GM21786 (cell line): ENCODE data around the gene NUP210.

ENCODE experiments used
- ATAC-seq: cut with Tn5 transposase; IDR thresholded peaks from one replicate; pipeline ENCODE4 v1.9.1; 2021; ENCODE audit not compliant: unreplicated experiment

The NUP210 gene

DNA sequence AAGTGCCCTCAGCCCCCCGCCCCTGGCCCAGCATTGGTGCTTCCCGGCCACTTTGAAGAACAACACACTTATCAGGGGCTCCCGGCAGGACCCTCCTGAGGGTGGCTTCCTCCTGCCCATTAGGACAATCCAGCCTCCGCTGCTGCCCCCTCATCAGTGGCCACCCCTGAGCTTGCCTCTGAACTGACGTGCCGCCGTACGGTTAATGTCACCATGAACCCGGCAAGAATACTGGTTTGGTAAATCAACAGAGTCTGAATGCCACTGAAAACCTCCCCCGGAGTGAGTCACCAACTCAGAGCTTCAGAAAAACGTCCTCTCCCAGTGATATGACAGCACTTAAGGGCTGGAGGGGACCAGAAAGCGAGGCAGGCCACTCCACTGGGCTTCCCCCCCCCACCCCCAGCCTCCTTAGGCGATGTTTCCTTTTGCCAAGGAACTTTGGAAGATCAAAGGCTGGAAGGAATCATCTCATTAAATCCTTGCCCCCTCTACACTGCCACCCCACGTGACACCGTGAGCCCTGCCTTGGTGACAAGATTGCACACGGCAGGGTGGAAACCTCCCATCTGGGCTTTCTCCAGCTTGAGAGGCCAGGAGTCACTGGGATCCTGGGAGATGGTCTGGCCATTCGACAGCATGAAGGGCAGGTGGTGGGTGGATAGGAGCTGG, 142.1 kb downstream of the NUP210 start:
- ATAC-seq = no peak

DNA sequence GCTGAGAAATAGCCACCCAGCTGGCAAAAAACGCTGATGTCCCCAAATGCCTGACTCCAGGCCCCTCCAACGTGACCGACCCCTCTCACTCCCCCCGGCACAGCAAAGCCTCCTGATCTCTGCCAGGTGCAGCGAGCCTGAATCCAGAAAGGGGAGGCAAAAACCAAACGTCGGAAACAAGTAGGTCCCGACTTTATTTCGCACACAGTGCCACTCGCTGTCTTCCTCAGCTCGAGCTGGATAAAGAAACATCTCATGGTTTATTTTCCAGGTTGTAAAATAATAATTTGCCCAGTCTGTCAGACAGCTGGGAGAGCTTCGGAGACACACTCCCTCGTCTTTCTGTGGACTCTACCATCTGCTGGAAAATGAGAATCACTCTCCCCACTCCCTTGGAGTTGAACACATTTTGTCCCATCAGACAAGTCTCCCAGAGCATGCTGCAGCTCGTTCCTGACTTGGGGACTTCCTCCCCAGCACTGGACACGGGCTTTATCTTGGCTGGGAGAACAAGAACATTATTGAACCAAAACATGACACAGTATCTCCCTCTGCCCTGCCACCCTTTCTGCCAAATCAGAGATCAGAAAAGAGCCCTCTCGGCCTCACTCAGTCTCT, 142.8 kb downstream of the NUP210 start:
- no peak for ATAC-seq

DNA sequence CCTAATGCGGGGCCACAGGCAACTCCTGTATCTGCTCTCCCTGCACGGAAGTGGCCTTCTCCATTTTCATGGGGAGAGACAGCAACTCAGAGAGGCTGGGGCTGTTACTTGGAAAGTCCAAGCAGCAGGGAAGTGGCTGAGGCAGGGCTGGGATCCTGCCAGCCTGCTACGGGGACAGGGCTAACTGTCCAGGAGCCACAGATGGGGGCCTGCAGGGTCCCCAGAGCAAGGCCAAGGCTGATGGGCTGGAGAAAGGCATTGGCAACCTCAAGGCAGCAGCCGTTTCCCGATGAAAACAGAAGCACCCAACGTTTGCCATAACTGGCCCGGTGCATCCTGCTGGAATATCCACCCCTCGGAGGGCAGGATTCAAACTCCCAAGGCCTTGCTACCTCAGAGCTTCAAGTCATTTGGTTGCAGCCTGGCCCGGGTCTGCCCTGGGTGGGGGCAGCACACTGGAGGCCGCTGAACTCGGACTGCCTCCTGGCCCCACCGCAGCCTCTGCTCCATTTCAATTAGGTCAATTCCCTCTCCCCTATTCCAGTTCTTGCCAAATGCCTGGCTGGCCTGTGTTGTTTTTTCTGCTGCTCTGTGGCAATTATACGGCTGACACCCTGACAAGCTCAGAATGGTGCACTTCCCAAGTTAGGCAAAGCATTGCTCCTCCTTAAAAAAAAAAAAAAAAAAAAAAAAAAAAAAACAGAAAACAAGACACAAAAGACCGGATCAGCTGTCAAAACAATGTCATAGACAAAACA, 143.5 kb downstream of the NUP210 start:
- ATAC-seq = no peak

DNA sequence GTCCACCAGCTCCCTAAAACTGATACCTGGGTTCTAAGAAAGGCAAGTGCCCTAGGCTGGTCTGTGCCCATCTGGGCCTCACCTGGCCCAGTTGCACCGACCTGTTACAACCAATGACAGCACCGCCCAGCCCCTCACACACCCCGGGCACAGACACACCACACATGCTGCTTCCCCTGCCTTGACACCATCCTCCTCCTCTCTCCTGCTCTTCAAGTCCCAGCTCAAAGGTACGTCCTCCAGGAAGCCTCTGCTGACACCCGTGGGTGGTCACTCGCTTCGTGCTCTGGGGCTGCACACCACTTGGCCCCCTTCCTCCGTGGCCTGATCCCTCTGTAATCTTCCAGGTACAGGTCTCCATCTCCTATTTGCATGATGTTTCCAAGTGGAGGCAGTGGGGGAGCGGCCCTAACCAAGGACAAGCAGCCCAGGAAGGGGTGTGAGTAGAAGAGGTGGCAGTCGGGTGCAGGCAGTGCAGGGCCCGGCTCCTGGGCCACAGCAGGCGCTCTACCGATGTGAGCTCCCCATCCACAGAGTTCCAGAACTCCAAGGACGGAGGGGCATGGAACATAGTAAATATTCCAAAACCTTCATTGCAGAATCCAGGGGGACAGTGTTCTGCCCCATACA, 144.6 kb downstream of the NUP210 start:
- ATAC-seq = no peak

DNA sequence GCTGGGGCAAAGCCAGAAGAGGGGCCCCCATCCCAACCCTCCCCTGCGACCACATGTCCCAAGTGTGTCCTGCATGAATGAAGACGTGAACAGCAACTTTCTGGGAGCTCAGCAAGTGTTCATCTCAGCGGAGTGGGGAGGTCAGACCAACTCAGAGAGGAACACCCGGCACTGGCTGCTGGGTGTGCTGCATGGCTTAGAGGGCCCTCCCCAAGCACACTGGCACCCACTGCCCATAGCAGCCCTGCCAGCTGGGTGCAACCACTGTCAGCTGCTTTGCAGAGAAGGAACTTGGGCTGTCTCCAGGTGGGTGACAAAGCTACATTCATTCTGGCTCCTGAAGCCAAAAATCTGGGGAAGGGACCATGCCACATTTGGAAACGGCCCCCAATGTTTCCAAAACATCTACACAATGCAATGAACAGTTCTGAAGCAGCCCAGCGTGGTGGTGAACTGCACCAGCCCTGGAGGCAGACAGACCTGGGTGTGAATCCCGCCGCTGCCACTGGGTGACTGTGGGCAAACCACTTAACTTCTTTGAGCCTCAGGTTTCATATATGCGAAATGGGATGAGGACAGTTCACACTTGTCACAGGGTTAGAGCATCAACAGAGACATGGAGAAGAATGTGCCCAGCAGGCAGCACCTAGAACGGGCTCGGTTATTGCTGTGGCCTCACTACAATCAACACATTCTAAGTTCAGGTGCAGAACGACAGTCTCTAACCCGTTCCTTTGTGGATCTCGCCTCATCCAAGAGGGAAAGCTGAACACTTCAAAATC, 145.4 kb downstream of the NUP210 start:
- no peak for ATAC-seq

DNA sequence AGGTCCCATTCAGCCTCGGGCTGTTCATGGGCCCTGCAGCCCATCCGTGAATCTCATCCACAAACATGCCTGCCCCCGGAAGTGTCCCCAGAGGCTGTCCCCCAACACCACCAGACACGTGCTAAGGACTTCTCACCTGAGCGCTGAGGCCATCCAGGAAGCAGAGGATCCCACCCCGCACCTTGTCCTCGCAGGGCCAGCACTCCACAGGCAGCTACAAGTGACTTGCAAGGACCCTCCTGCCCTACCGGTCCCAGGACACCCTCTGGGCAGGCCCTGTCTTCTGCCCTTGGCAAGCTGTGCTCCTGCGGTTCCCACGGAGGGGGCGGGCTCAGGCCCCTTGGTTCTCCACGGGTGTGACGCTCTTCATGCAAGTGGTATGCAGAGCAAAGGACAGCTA, 146.0 kb downstream of the NUP210 start:
- no peak for ATAC-seq

DNA sequence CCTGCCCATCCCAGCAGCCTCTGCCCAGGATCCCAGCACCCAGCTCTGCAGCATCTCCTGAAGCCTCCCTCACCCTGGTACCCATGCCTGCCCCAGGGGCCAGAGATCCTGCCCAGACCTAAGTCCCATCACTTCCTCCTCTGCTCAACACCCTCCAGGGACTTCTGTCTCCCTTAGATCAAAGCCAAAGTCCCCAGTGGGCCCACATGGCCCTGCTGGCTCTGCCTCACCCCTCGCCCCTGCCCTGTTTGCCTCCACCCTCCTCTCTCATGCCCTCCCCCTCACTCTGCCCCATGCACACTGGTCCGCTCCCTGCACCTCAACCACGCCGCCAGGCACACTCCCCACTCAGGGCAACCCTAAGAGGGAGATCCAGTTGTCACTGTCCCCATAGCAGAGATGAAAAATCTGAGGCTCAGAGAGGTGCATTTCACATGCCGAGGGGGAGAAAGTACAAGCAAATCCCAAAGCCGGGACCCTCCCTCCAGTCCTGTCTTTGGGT, 146.5 kb downstream of the NUP210 start:
- ATAC-seq = no peak

DNA sequence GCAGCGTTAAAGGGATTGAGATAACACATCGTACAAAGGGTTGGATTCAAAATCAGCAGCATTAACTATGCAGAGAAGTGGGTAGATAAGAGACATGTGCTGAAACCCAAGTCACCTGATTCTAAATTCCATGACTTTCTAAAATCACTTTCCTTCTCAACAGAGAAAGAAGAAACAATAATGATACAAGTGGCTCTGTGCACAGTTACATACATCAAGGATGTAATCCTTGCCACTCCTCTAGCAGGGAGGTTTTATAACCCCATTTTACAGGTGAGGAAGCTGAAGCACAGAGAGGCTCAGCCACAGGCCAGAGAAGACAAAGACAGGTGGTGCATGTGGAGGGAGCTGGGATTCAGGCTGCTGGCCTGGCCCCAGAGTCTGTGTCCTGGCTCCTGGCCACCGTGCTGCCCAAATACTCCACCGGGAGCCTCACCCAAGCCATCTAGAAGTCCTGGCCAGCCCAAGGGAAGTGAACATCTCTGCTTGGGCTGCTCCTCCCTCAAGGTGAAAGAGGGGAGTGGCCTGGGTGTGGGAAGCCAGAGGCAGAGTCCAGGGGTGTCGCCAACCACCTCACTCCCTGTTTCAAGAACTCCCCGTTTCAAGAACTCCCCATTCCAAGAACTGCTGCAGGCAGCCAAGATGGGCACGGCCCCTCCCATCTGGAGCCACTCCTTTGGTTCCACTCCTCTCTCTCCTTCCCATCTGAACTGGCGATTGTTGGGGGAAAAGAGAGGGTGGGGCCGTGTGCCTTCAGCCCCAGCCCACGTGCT, 147.1 kb downstream of the NUP210 start:
- no peak for ATAC-seq

DNA sequence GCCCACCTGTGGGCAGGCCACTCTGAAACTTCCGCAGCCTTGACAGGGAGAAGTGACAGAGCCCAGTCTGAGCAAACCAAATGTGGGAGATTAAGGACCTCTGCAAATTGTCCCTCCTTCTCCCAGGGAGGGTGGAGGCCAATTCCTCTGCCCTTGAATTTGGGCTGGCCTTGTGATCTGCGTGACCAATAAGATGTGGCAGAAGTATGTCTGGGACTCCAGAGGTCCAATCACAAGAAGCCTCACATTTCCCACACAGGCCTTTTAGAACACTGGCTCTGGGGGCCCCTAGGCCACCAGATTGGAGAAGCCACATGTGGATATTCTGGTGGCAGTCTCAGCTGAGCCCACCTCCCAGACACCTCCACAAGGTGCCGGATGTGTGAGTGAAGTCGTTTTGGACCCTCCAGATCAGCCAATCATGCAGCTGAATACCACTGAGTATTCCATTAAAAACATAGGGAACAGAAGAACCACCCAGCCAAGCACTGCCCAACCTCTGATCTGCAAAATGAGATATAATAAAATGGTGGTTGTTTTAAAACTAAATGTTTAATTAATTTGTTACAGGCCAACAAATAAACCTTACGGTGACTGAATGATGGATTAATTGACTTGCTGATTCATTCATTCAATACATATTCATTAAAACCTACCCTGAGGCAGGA, 150.3 kb downstream of the NUP210 start:
- no peak for ATAC-seq

DNA sequence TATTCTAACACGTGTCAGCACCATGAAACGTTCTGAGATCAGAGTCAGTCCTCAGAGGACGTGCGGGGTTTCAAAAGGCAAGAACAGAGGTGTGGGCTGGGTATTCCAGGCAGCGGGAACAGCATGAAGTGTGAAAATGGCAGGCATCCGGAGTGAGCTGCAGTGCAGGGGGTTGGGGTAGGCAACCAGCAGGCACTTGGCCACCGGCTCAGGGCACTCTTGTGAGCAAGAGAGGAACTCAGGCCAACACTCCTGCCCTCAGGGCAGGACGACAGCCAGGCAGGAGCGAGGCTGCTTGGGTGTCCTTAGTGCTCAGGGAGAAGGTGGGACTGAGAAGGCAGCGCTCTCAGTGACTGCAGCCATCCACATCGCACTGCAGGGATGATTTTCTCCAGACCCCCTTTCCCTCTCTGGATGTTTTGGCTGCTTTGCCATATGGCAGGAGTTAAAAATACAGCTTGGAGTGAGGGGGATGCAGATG, 151.1 kb downstream of the NUP210 start:
- no peak for ATAC-seq

DNA sequence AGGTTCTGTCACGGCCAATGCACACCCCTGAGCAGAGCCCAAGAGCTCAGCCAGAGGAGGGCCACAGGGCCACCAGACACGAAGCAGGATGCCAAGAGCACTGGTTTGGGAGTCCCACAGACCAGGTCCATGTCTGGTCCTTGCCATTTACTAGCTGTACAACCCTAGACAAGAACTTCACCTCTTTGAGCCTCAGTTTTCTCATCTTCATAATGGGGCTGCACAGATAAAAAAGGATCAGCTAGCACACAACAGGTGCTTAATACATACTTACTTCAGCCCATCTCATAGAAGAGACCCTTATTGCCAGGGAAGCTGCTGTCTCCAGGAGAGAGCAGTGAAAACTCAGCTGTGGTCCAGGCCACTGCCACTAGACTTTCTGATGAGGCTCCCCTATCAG, 152.0 kb downstream of the NUP210 start:
- ATAC-seq = no peak

DNA sequence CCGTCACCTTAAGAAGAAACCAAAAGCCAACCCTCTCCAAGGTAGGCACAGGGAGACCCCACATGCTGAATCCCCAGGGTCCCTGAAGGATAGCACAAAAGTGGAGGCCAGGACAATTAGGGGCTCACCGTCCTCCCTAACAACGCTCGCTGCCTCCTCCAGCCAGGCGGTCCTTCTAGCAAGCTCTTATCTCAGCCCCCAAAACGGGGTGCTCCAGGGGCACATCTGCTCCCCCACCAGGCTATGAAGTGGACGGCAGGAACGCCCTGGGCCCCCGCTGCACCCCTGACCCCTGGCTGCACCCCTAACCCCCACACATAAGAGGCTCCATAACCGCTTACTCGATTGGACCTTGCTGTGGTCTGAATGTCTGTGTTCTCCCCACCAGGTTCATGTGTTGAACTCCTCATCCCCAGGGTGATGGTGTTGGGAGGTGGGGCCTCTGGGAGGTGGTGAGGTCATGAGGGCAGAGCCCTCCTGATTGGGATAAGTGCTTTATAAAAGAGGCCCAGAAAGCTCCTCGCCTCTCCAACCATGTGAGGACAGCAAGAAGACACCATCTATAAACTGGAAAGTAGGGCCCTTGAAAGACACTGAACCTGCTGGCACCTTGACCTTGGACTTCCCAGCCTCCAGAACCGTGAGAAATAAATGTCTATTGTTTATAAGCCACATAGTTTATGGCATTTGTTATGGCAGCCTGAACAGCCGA, 153.3 kb downstream of the NUP210 start:
- no peak for ATAC-seq
